B cell (primary cell): Measurements from ENCODE around the gene TRANK1. TPM values are rescaled to one million over a fixed set of nuclear protein-coding genes. Genes with fewer than 3 reads are reported as not detected.

Source experiments
- ATAC-seq: fragments of 200-7000 bp; cut with Tn5 transposase; one replicate; pipeline ENCODE4 v1.10.0; 2021; ENCODE audit warnings: low read depth, mild to moderate bottlenecking, moderate number of reproducible peaks, moderate library complexity
- CTCF ChIA-PET: fragments of 350-600 bp; sonication (Branson Sonifier 250); formaldehyde crosslinking; loops from one replicate; lab custom pipeline; 2021; ENCODE audit warnings: antibody characterized with exemption, inconsistent platforms; lab: Charles Lee
- POLR2A ChIA-PET: fragments of 350-600 bp; sonication (Branson Sonifier 250); formaldehyde crosslinking; loops from one replicate; lab custom pipeline; 2021; ENCODE audit warnings: antibody characterized with exemption; lab: Charles Lee
- DNase-seq: peaks from one replicate; pipeline ENCODE4 v3.0.0; 2013
- H2AFZ ChIP-seq: 2 replicates; pipeline ENCODE4 v1.6.1; 2012; ENCODE audit warnings: mild to moderate bottlenecking, low read depth, low read length; ENCODE audit not compliant: insufficient read depth, poor library complexity, severe bottlenecking
- H3K27ac ChIP-seq, 2 donors: 1 replicate in 1 of 2; 2 replicates in 1 of 2; pipeline ENCODE4 v1.5.1; 2012 to 2013; ENCODE audit warnings: low read length in 2 of 2, mild to moderate bottlenecking in 2 of 2, moderate library complexity in 1 of 2
- H3K27me3 ChIP-seq, 4 experiments: fragments of 200-600 bp in 1 of 4; sonication (generic) in 1 of 4; replicated peaks in 1 of 4; 1 replicate in 2 of 4; 2 replicates in 2 of 4; pipeline versions ENCODE4 v1.6.1 to v1.7.0; 2013 to 2016; ENCODE audit warnings: low read length in 3 of 4, mild to moderate bottlenecking in 2 of 4, mixed read lengths in 1 of 4, moderate library complexity in 1 of 4; ENCODE audit not compliant: insufficient read depth in 4 of 4, control insufficient read depth in 3 of 4; ENCODE audit errors: control extremely low read depth in 1 of 4
- H3K36me3 ChIP-seq, 2 experiments: replicated peaks in 1 of 2; 1 replicate in 1 of 2; 2 replicates in 1 of 2; pipeline versions ENCODE4 v1.6.1 to v1.7.1; 2013; ENCODE audit warnings: low read length in 1 of 2; ENCODE audit not compliant: insufficient read depth in 2 of 2, control insufficient read depth in 1 of 2; ENCODE audit errors: control extremely low read depth in 1 of 2, extremely low read depth in 1 of 2
- H3K4me1 ChIP-seq, 2 donors: fragments of 200-600 bp in 1 of 2; sonication (generic) in 1 of 2; 1 replicate in 1 of 2; 2 replicates in 1 of 2; pipeline versions ENCODE4 v1.5.1 to v1.6.1; 2013 to 2017; ENCODE audit warnings: low read length in 2 of 2; ENCODE audit not compliant: control insufficient read depth in 2 of 2, insufficient read depth in 2 of 2
- H3K4me2 ChIP-seq: replicated peaks from 2 replicates; pipeline ENCODE3; 2012; ENCODE audit warnings: mild to moderate bottlenecking, low read depth, low read length; ENCODE audit not compliant: poor library complexity, severe bottlenecking
- H3K4me3 ChIP-seq, 5 experiments: fragments of 200-600 bp in 1 of 5; sonication (generic) in 1 of 5; 1 replicate in 3 of 5; 2 replicates in 2 of 5; pipeline versions ENCODE4 v1.5.1 to v1.7.0; 2011 to 2016; ENCODE audit warnings: low read length in 4 of 5, mild to moderate bottlenecking in 4 of 5, low read depth in 2 of 5, control low read depth in 1 of 5, moderate library complexity in 1 of 5; ENCODE audit not compliant: insufficient read depth in 1 of 5; ENCODE audit errors: control extremely low read depth in 1 of 5, extremely low read depth in 1 of 5
- H3K79me2 ChIP-seq: fragments of 200-600 bp; sonication (generic); one replicate; pipeline ENCODE4 v1.6.0; 2016; ENCODE audit warnings: low read length; ENCODE audit not compliant: control insufficient read depth, insufficient read depth
- H3K9ac ChIP-seq: fragments of 200-600 bp; sonication (generic); 2 replicates; pipeline ENCODE4 v1.6.1; 2017; ENCODE audit warnings: mild to moderate bottlenecking, low read length, moderate library complexity
- H3K9me3 ChIP-seq, 3 donors: one replicate each; pipeline versions ENCODE4 v1.6.1 to v1.7.1; 2013; ENCODE audit warnings: low read length in 2 of 3; ENCODE audit not compliant: control insufficient read depth in 2 of 3, insufficient read depth in 1 of 3; ENCODE audit errors: control extremely low read depth in 1 of 3
- H4K20me1 ChIP-seq: 2 replicates; pipeline ENCODE4 v1.6.0; 2012; ENCODE audit warnings: mild to moderate bottlenecking, low read length; ENCODE audit not compliant: insufficient read depth, control insufficient read depth, poor library complexity, severe bottlenecking
- H3K27ac Mint-ChIP-seq: one replicate; pipeline ENCODE4 v1.8.0; 2021; ENCODE audit warnings: mixed read lengths
- H3K27me3 Mint-ChIP-seq: one replicate; pipeline ENCODE4 v1.8.0; 2021; ENCODE audit warnings: mixed read lengths
- H3K4me1 Mint-ChIP-seq: one replicate; pipeline ENCODE4 v1.8.0; 2021; ENCODE audit warnings: mixed read lengths
- H3K4me3 Mint-ChIP-seq: one replicate; pipeline ENCODE4 v1.8.0; 2021; ENCODE audit warnings: mixed read lengths
- H3K9me3 Mint-ChIP-seq: one replicate; pipeline ENCODE4 v1.8.0; 2022; ENCODE audit warnings: mixed read lengths; ENCODE audit not compliant: insufficient read depth
- EZH2 ChIP-seq: IDR thresholded peaks from 2 replicates; pipeline ENCODE4 v1.6.1; 2012; ENCODE audit warnings: borderline replicate concordance, low read depth, mild to moderate bottlenecking, moderate library complexity, low read length; ENCODE audit not compliant: insufficient read depth, poor library complexity, severe bottlenecking
- WGBS: methylation state at CpG from one replicate; pipeline ENCODE4 v1.1.5; 2013; ENCODE audit warnings: missing lambda C conversion rate; ENCODE audit not compliant: insufficient coverage; 5-methylcytosine and 5-hydroxymethylcytosine counted together
- intact Hi-C: fragments of 100-400 bp; cut with micrococcal nuclease; formaldehyde crosslinking; loops from one replicate; pipeline ENCODE4 v1.10.0; 2022
- polyA plus RNA-seq: library from polyadenylated mRNA; depleted of rRNA; stranded (reverse); fragments of >200 nt; gene quantifications from 2 replicates; pipeline ENCODE4 v1.2.3, GENCODE V29; 2012
- total RNA-seq, 2 donors: library from RNA; stranded (reverse); fragments of 120-200 nt in 1 of 2; gene quantifications; 1 replicate in 1 of 2; 2 replicates in 1 of 2; pipeline versions ENCODE4 v1.2.3 to v1.2.4, GENCODE V29; 2013 to 2022
- TF ChIP-seq, protein P1 (sequence below): fragments of 200-600 bp; IDR thresholded peaks from one replicate; pipeline ENCODE4 v1.8.0; 2022; ENCODE audit warnings: antibody characterized with exemption, mild to moderate bottlenecking

The TRANK1 gene
- total and polyA plus RNA-seq, 2 donors (not counting 1 experiment from before 2014, with no cell fraction given), result 20.8 to 147 TPM

DNA sequence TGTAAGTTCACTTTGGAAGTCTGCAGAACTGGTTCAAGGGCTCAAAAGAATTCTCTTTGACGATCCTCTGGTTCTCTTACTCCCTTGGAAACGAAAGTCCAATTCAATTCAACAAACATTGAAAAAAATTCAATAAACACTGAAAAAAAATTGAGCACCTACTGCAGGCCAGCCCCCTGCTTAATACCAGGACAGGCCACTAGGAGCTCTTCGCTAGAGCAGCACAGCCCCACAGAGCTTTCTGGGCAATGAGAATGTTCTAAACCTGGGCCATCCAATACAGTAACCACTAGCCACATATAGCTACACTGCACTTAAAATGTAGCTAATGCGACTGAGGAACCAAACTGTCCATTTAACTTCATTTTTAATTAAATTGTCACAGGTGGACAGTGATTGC, 130.1 kb downstream of the TRANK1 start:
- Histone ChIP-seq H3K36me3 (no peaks in the 10 kb centered on the region), H3K4me1 (no peaks in the 10 kb centered on the region), H3K79me2 (no peaks in the 10 kb centered on the region), H3K4me3 (no peak overlapping the region), H2AFZ (no peak overlapping the region), H3K4me2 (no peak overlapping the region), H3K27ac (no peak overlapping the region), H3K9ac (no peak overlapping the region), H3K27me3 (no peaks in the 10 kb centered on the region), H4K20me1 (no peaks in the 10 kb centered on the region), H3K9me3 (no peaks in the 10 kb centered on the region)
- no peak for TF ChIP-seq EZH2
- TF ChIP-seq, protein P1, sequence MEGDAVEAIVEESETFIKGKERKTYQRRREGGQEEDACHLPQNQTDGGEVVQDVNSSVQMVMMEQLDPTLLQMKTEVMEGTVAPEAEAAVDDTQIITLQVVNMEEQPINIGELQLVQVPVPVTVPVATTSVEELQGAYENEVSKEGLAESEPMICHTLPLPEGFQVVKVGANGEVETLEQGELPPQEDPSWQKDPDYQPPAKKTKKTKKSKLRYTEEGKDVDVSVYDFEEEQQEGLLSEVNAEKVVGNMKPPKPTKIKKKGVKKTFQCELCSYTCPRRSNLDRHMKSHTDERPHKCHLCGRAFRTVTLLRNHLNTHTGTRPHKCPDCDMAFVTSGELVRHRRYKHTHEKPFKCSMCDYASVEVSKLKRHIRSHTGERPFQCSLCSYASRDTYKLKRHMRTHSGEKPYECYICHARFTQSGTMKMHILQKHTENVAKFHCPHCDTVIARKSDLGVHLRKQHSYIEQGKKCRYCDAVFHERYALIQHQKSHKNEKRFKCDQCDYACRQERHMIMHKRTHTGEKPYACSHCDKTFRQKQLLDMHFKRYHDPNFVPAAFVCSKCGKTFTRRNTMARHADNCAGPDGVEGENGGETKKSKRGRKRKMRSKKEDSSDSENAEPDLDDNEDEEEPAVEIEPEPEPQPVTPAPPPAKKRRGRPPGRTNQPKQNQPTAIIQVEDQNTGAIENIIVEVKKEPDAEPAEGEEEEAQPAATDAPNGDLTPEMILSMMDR, result no peak
- WGBS, result 90% methylated on average over 2 of the region's 4 CpGs
- Mint-ChIP-seq H3K27ac (no peak overlapping the region), H3K9me3 (no peaks in the 10 kb centered on the region), H3K4me3 (no peak overlapping the region), H3K4me1 (no peaks in the 10 kb centered on the region), H3K27me3 (no peaks in the 10 kb centered on the region)
- intact Hi-C loops, result no loop called here
- POLR2A ChIA-PET, result no interaction called here
- DNase-seq (no peak), ATAC-seq (no peak)
- CTCF ChIA-PET, result interaction anchor here (0.6 kb wide), 1 partner anchor 8 kb away, joined by 3 read pairs; no protein-coding TSS in a partner anchor

DNA sequence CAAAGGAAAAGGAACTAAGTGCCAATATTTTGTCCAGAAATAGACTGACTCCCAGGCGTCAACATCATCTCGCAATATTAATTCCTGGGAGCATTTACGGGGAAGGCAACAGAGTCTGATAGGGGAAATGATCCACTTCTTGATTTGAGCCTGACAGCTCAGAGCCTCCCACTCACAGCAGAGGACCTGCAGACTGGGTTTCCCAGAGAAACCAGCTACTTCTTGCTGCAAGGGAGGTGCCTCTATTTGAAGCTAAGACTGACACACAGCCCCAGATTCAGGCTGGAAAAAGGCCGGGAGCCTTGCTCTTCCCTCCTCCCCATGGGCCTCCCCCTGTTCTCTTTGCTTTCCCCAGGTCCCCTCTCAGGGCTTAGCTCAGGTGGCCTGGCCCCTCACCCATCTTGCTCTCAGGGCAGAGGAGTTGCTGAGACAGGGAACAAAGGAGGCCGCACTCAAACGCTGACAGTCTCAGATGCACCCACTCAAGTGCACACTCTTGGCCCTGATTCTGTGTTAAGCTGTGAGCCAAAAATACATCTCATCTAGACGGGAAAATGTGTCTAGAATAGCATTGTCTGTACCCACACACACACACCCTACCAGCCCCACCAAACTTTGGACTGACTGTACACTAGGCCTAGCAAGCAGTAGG, 130.7 kb downstream of the TRANK1 start:
- ChIA-PET POLR2A (no interaction called here), CTCF (interaction anchor here (0.6 kb wide), 1 partner anchor 8 kb away, joined by 3 read pairs; no protein-coding TSS in a partner anchor)
- whole genome bisulfite sequencing, result 86% methylated on average over 6 of the region's 7 CpGs
- H2AFZ ChIP-seq, result no peak overlapping the region
- DNase-seq (no peak), ATAC-seq (no peak)
- no peak overlapping the region for H3K4me2 ChIP-seq
- no peaks in the 10 kb centered on the region for H3K4me1 Mint-ChIP-seq
- intact Hi-C loops, result no loop called here
- no peak overlapping the region for H3K4me3 Mint-ChIP-seq
- H3K4me3 ChIP-seq, result no peak overlapping the region
- H3K9me3 ChIP-seq, result no peaks in the 10 kb centered on the region
- H3K9ac ChIP-seq, result no peak overlapping the region
- H3K27me3 ChIP-seq, result no peaks in the 10 kb centered on the region
- TF ChIP-seq, protein P1, result no peak
- TF ChIP-seq EZH2, result no peak
- H3K27ac ChIP-seq, result no peak overlapping the region
- H3K79me2 ChIP-seq, result no peaks in the 10 kb centered on the region
- no peaks in the 10 kb centered on the region for H3K9me3 Mint-ChIP-seq
- no peaks in the 10 kb centered on the region for H3K36me3 ChIP-seq
- H3K27me3 Mint-ChIP-seq, result no peaks in the 10 kb centered on the region
- no peak overlapping the region for H3K27ac Mint-ChIP-seq
- H4K20me1 ChIP-seq, result no peaks in the 10 kb centered on the region
- no peaks in the 10 kb centered on the region for H3K4me1 ChIP-seq
